K562 (cell line): ENCODE results near the gene ITGA3. TPM values are rescaled to one million over a fixed set of nuclear protein-coding genes. Genes with fewer than 3 reads are reported as not detected.

Experiments used
- CBFB ChIP-seq: sonication (generic); formaldehyde crosslinking; IDR thresholded peaks from 2 replicates; pipeline ENCODE4 v1.4.0; 2020; ENCODE audit warnings: mild to moderate bottlenecking, missing genetic modification reagents
- DNMT1 ChIP-seq: fragments of 450-650 bp; IDR thresholded peaks from 2 replicates; pipeline ENCODE4 v1.6.1; 2016; ENCODE audit warnings: antibody characterized with exemption, mild to moderate bottlenecking
- DPF2 ChIP-seq: fragments of 450-650 bp; IDR thresholded peaks from 2 replicates; pipeline ENCODE4 v1.6.1; 2016
- HDAC1 ChIP-seq, 2 experiments: fragments of 450-650 bp; IDR thresholded peaks; 2 replicates each; pipeline ENCODE4 v1.6.1; 2016 to 2017; ENCODE audit warnings: inconsistent platforms in 1 of 2, mild to moderate bottlenecking in 1 of 2, moderate library complexity in 1 of 2
- HMGN3 ChIP-seq: IDR thresholded peaks from 2 replicates; pipeline ENCODE4 v1.6.1; 2011; ENCODE audit warnings: borderline replicate concordance, low read depth, mild to moderate bottlenecking, mixed read lengths, low read length; ENCODE audit not compliant: insufficient read length; ENCODE audit errors: extremely low read depth
- HNRNPL ChIP-seq: fragments of 200-400 bp; formaldehyde crosslinking; IDR thresholded peaks from 2 replicates; pipeline ENCODE4 v1.6.1; 2017; ENCODE audit warnings: low read depth, mild to moderate bottlenecking, low read length
- KLF16 ChIP-seq: IDR thresholded peaks from 2 replicates; pipeline ENCODE4 v1.6.1; 2016; ENCODE audit warnings: antibody characterized with exemption
- L3MBTL2 ChIP-seq: fragments of 450-650 bp; IDR thresholded peaks from 2 replicates; pipeline ENCODE4 v1.6.1; 2016; ENCODE audit warnings: mild to moderate bottlenecking, moderate library complexity
- MEF2D ChIP-seq: conservative IDR thresholded peaks from 2 replicates; pipeline ENCODE4 v1.6.1; 2016; ENCODE audit warnings: low read depth, missing genetic modification characterization, missing compliant biosample characterization
- MYNN ChIP-seq, 2 experiments: sonication (generic); formaldehyde crosslinking in 1 of 2; IDR thresholded peaks; 2 replicates each; pipeline versions ENCODE4 v1.5.0 to v1.6.1; 2016 to 2020; ENCODE audit warnings: antibody characterized with exemption in 1 of 2, missing genetic modification reagents in 1 of 2
- NFRKB ChIP-seq: fragments of 450-650 bp; IDR thresholded peaks from 2 replicates; pipeline ENCODE4 v1.6.1; 2016; ENCODE audit warnings: low read depth
- PRMT5 ChIP-seq: sonication (generic); formaldehyde crosslinking; IDR thresholded peaks from 2 replicates; pipeline ENCODE4 v1.5.0; 2020; ENCODE audit warnings: missing genetic modification reagents
- RCOR1 ChIP-seq, 2 experiments: IDR thresholded peaks; 2 replicates each; pipeline ENCODE4 v1.6.1; 2012; ENCODE audit warnings: low read depth in 2 of 2, low read length in 2 of 2, borderline replicate concordance in 1 of 2, improper control_type of control experiment in 1 of 2
- SAFB2 ChIP-seq: fragments of 200-400 bp; formaldehyde crosslinking; IDR thresholded peaks from 2 replicates; pipeline ENCODE4 v1.6.1; 2018; ENCODE audit warnings: borderline replicate concordance, low read length, low read depth, moderate library complexity; ENCODE audit not compliant: severe bottlenecking
- SAP30 ChIP-seq: fragments of 200-600 bp; sonication (generic); IDR thresholded peaks from 2 replicates; pipeline ENCODE4 v1.6.1; 2012; ENCODE audit warnings: borderline replicate concordance, low read depth, mild to moderate bottlenecking, moderate library complexity, low read length, control low read depth, inconsistent platforms; ENCODE audit not compliant: insufficient read depth, poor library complexity, severe bottlenecking
- TCF7L2 ChIP-seq: fragments of 150-350 bp; IDR thresholded peaks from 2 replicates; pipeline ENCODE4 v1.6.1; 2016; ENCODE audit warnings: low read depth, mild to moderate bottlenecking, low read length, moderate library complexity
- ZBTB7A ChIP-seq: IDR thresholded peaks from 2 replicates; pipeline ENCODE4 v1.6.1; 2011; ENCODE audit warnings: low read depth, mild to moderate bottlenecking, low read length, moderate library complexity, borderline replicate concordance; ENCODE audit not compliant: control insufficient read depth
- ZNF347 ChIP-seq: fragments of 450-650 bp; formaldehyde crosslinking; IDR thresholded peaks from 2 replicates; pipeline ENCODE4 v1.4.0; 2020; ENCODE audit warnings: low read depth, mild to moderate bottlenecking, moderate library complexity
- ZNF830 ChIP-seq: fragments of 250-450 bp; sonication (Bioruptor Pico); IDR thresholded peaks from 2 replicates; pipeline ENCODE4 v1.5.0; 2021; ENCODE audit warnings: mild to moderate bottlenecking
- polyA plus RNA-seq, 8 experiments: library from polyadenylated mRNA; depleted of rRNA in 4 of 8; stranded (reverse) in 5 of 8; unstranded in 3 of 8; fragments of >200 nt; fragmentation: Nextera tagmentation in 2 of 8; fragmentation: Illumina TruSeq in 1 of 8; extraction: Ambion mirVana in 2 of 8; extraction: Trizol in 1 of 8; gene quantifications; 2 replicates each; pipeline versions ENCODE4 v1.2.1 to v1.2.3, GENCODE V29; 2011 to 2014; ENCODE audit warnings: inconsistent platforms in 1 of 8, missing spikeins in 1 of 8
- total RNA-seq, 7 experiments: library from RNA; depleted of rRNA in 6 of 7; stranded (reverse); fragments of >200 nt in 6 of 7; fragmentation: Illumina TruSeq in 2 of 7; extraction: Trizol in 2 of 7; gene quantifications; 2 replicates each; pipeline versions ENCODE4 v1.2.1 to v1.2.3, GENCODE V29; 2011 to 2021; ENCODE audit warnings: low replicate concordance in 1 of 7
- TF ChIP-seq, protein P1 (sequence below): fragments of 200-800 bp; sonication (Bioruptor generic); IDR thresholded peaks from 2 replicates; pipeline ENCODE4 v1.6.1; 2017; ENCODE audit warnings: missing genetic modification characterization, missing compliant biosample characterization
- TF ChIP-seq, protein P2 (sequence below): fragments of 450-650 bp; IDR thresholded peaks from 2 replicates; pipeline ENCODE4 v1.6.1; 2016; ENCODE audit warnings: antibody characterized with exemption
- TF ChIP-seq, protein P3 (sequence below): sonication (generic); formaldehyde crosslinking; IDR thresholded peaks from 2 replicates; pipeline ENCODE4 v1.8.1; 2023; ENCODE audit warnings: mild to moderate bottlenecking, missing genetic modification reagents, moderate library complexity
- TF ChIP-seq, protein P4 (sequence below): fragments of 450-650 bp; formaldehyde crosslinking; IDR thresholded peaks from 2 replicates; pipeline ENCODE4 v1.4.0; 2022; ENCODE audit warnings: missing genetic modification characterization

Gene ITGA3
- total and polyA plus RNA-seq, 9 of the 15 experiments (the other 6 are each of a cell fraction or from before 2014, with no cell fraction given): 0.03 to 0.75 (median 0.14) TPM; not detected in 2

DNA sequence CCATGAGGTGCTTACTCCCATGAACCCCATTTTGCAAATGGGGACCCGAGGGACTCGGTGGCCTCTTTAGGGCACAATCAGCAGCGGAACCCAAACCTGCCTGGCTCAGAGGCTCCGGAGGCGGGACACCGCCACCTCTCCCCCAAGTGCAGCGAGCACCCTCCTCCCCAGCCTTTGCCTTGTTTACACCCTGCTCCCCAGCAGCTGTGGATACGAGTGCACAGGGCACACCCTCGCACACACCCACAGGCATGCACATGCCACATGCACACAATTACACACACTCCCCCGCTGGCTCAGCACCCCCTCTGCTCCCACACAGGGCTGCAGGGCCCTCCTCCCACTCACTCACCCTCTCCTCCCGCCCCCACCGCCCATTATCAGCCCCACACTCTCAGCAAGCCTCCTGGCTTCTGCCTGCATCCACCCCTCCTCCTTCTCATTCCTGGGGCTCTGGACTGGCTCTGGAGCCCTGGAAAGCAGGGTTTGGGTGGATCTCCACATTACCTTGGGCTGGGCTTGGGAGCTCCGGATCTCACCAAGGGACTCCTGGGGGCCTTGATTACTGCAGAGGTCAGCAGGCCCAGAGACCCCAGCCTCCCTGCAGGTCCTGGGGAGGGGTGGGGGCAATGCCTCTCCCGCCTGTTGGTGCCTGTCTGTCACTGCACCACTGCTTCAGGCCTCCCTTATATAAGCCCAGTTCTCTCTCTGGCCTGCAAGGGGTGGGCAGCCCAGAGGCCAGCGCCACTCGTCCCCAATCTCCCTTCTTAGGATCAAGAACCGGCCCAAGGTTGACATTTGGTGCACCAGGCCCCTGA lies 45.6 kb downstream of the ITGA3 start (continued):
- TF ChIP-seq, protein P1, sequence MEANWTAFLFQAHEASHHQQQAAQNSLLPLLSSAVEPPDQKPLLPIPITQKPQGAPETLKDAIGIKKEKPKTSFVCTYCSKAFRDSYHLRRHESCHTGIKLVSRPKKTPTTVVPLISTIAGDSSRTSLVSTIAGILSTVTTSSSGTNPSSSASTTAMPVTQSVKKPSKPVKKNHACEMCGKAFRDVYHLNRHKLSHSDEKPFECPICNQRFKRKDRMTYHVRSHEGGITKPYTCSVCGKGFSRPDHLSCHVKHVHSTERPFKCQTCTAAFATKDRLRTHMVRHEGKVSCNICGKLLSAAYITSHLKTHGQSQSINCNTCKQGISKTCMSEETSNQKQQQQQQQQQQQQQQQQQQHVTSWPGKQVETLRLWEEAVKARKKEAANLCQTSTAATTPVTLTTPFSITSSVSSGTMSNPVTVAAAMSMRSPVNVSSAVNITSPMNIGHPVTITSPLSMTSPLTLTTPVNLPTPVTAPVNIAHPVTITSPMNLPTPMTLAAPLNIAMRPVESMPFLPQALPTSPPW (CRISPR knock-in tag): peak; percentile 95
- TF ChIP-seq SAFB2 (no peak), NFRKB (no peak), L3MBTL2 (peak; percentile 55; the same call in 1 of the 2 replicates), PRMT5 (CRISPR knock-in tag) (no peak), DNMT1 (no peak), HDAC1 (IDR thresholded peaks at IDR 0.05) (peak in 1 of 2 experiments; percentile 56; a peak in 2 of 4 replicates), MYNN (IDR thresholded peaks at IDR 0.05) (peak; percentile 55; the same call in 1 of the 2 replicates), MYNN (CRISPR knock-in tag; IDR thresholded peaks at IDR 0.05) (no peak), DPF2 (no peak), HMGN3 (no peak), KLF16 (0 out of 2 replicates have a peak, but pooled peaks have one; percentile 52), ZNF830 (CRISPR knock-in tag) (no peak), SAP30 (no peak), CBFB (CRISPR knock-in tag) (no peak), RCOR1 (IDR thresholded peaks at IDR 0.05; ENCODE audit: borderline replicate concordance in 1 of 2, low read depth in 2 of 2, low read length in 2 of 2) (no peak), MEF2D (tag) (0 out of 2 replicates have a peak, but pooled peaks have one; percentile 22), ZBTB7A (no peak), ZNF347 (no peak), HNRNPL (no peak), TCF7L2 (no peak)
- TF ChIP-seq, protein P2, sequence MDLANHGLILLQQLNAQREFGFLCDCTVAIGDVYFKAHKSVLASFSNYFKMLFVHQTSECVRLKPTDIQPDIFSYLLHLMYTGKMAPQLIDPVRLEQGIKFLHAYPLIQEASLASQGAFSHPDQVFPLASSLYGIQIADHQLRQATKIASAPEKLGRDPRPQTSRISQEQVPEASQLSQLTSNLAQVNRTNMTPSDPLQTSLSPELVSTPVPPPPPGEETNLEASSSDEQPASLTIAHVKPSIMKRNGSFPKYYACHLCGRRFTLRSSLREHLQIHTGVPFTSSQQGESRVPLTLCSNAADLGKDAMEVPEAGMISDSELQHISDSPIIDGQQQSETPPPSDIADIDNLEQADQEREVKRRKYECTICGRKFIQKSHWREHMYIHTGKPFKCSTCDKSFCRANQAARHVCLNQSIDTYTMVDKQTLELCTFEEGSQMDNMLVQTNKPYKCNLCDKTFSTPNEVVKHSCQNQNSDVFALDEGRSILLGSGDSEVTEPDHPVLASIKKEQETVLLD: no peak
- TF ChIP-seq, protein P3, sequence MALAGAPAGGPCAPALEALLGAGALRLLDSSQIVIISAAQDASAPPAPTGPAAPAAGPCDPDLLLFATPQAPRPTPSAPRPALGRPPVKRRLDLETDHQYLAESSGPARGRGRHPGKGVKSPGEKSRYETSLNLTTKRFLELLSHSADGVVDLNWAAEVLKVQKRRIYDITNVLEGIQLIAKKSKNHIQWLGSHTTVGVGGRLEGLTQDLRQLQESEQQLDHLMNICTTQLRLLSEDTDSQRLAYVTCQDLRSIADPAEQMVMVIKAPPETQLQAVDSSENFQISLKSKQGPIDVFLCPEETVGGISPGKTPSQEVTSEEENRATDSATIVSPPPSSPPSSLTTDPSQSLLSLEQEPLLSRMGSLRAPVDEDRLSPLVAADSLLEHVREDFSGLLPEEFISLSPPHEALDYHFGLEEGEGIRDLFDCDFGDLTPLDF (CRISPR knock-in tag): no peak
- TF ChIP-seq, protein P4, sequence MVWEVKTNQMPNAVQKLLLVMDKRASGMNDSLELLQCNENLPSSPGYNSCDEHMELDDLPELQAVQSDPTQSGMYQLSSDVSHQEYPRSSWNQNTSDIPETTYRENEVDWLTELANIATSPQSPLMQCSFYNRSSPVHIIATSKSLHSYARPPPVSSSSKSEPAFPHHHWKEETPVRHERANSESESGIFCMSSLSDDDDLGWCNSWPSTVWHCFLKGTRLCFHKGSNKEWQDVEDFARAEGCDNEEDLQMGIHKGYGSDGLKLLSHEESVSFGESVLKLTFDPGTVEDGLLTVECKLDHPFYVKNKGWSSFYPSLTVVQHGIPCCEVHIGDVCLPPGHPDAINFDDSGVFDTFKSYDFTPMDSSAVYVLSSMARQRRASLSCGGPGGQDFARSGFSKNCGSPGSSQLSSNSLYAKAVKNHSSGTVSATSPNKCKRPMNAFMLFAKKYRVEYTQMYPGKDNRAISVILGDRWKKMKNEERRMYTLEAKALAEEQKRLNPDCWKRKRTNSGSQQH (CRISPR knock-in tag): no peak
